T-helper 2 cell treated with Interferon-gamma antibody and Interleukin-4, amounts not matched to agents 5 μg/mL and 100 μg/mL, for 36 hours (primary cell): ENCODE data around the gene MBD5.
"Not testable (repeated sequence)": the region's sequence is repeated elsewhere in the genome, so short reads cannot be mapped to it uniquely, and the experiment has no call there.

ENCODE experiments used
- DNase-seq: peaks from one replicate; pipeline ENCODE4 v3.0.0; 2021; ENCODE audit warnings: low spot score
- H3K27ac Mint-ChIP-seq: one replicate; pipeline ENCODE4 v1.8.0; 2021; ENCODE audit warnings: mild to moderate bottlenecking, mixed read lengths
- H3K27me3 Mint-ChIP-seq: one replicate; pipeline ENCODE4 v1.8.0; 2021; ENCODE audit warnings: low read depth, mixed read lengths
- H3K36me3 Mint-ChIP-seq: one replicate; pipeline ENCODE4 v1.8.0; 2021; ENCODE audit warnings: low read depth, mixed read lengths
- H3K4me1 Mint-ChIP-seq: one replicate; pipeline ENCODE4 v1.8.0; 2021; ENCODE audit warnings: low read depth, mixed read lengths
- H3K4me3 Mint-ChIP-seq: one replicate; pipeline ENCODE4 v1.8.0; 2022; ENCODE audit warnings: mild to moderate bottlenecking, moderate library complexity, mixed read lengths
- H3K9me3 Mint-ChIP-seq: one replicate; pipeline ENCODE4 v1.8.0; 2021; ENCODE audit warnings: mixed read lengths

Gene MBD5

GRCh38 chr2:148007219-148007900, 13.5 kb upstream of the MBD5 start:
- Mint-ChIP-seq H3K4me1 (peaks cover 3% of the 10 kb centered on the region), H3K4me3 (no peak overlapping the region), H3K27me3 (no peaks in the 10 kb centered on the region), H3K36me3 (peaks cover 39% of the 10 kb centered on the region), H3K9me3 (peaks cover 39% of the 10 kb centered on the region), H3K27ac (no peak overlapping the region)
- no peak for DNase-seq

- not testable (repeated sequence) for DNase-seq, H3K4me1 Mint-ChIP-seq, H3K27me3 Mint-ChIP-seq, H3K4me3 Mint-ChIP-seq, H3K27ac Mint-ChIP-seq
- peaks cover 35% of the 10 kb centered on the region for H3K36me3 Mint-ChIP-seq
- H3K9me3 Mint-ChIP-seq = peaks cover 32% of the 10 kb centered on the region
Measured at GRCh38 chr2:148008411-148008810, 12.5 kb upstream of the MBD5 start.

GRCh38 chr2:148013876-148014275, 7.0 kb upstream of the MBD5 start:
- no peak for DNase-seq
- no peaks in the 10 kb centered on the region for H3K27me3 Mint-ChIP-seq
- H3K9me3 Mint-ChIP-seq = peaks cover 9% of the 10 kb centered on the region
- peaks cover 18% of the 10 kb centered on the region for H3K4me1 Mint-ChIP-seq
- H3K27ac Mint-ChIP-seq = no peak overlapping the region
- H3K4me3 Mint-ChIP-seq = no peak overlapping the region
- peaks cover 18% of the 10 kb centered on the region for H3K36me3 Mint-ChIP-seq

- peaks cover 16% of the 10 kb centered on the region for H3K36me3 Mint-ChIP-seq
- peaks cover 2% of the 10 kb centered on the region for H3K9me3 Mint-ChIP-seq
- no peaks in the 10 kb centered on the region for H3K27me3 Mint-ChIP-seq
- no peak for DNase-seq
- peaks cover 24% of the 10 kb centered on the region for H3K4me1 Mint-ChIP-seq
- H3K4me3 Mint-ChIP-seq = no peak overlapping the region
- H3K27ac Mint-ChIP-seq = no peak overlapping the region
Measured at GRCh38 chr2:148014616-148015015, 6.3 kb upstream of the MBD5 start.

- peak within 1 kb of the TSS; percentile 100 for H3K4me3 Mint-ChIP-seq
- H3K27ac Mint-ChIP-seq = peak within 1 kb of the TSS; percentile 98
- H3K27me3 Mint-ChIP-seq = no peaks in the 10 kb centered on the region
- peaks cover 44% of the 10 kb centered on the region for H3K4me1 Mint-ChIP-seq
- peak; percentile 95 for DNase-seq
- H3K36me3 Mint-ChIP-seq = peaks cover 16% of the 10 kb centered on the region
- no peaks in the 10 kb centered on the region for H3K9me3 Mint-ChIP-seq
Measured at GRCh38 chr2:148020111-148021058, 506 bp upstream of the MBD5 start, which contains the start of gene ORC4. ORC4 (minus strand) TSS chr2:148020737; CDS start chr2:147975958, 44,779 bp downstream.

GRCh38 chr2:148021886-148022285, 995 bp downstream of the MBD5 start:
- H3K4me1 Mint-ChIP-seq = peaks cover 42% of the 10 kb centered on the region
- DNase-seq = no peak
- no peaks in the 10 kb centered on the region for H3K9me3 Mint-ChIP-seq
- H3K4me3 Mint-ChIP-seq = peak overlapping the region; percentile 100
- no peaks in the 10 kb centered on the region for H3K27me3 Mint-ChIP-seq
- H3K27ac Mint-ChIP-seq = peak overlapping the region; percentile 98
- H3K36me3 Mint-ChIP-seq = peaks cover 16% of the 10 kb centered on the region

GRCh38 chr2:148022351-148022750, 1.5 kb downstream of the MBD5 start:
- peak overlapping the region; percentile 98 for H3K27ac Mint-ChIP-seq
- H3K36me3 Mint-ChIP-seq = peaks cover 16% of the 10 kb centered on the region
- H3K9me3 Mint-ChIP-seq = no peaks in the 10 kb centered on the region
- DNase-seq = no peak
- no peaks in the 10 kb centered on the region for H3K27me3 Mint-ChIP-seq
- peaks cover 41% of the 10 kb centered on the region for H3K4me1 Mint-ChIP-seq
- H3K4me3 Mint-ChIP-seq = peak overlapping the region; percentile 100

- Mint-ChIP-seq H3K4me1 (peaks cover 39% of the 10 kb centered on the region), H3K9me3 (no peaks in the 10 kb centered on the region), H3K36me3 (peaks cover 16% of the 10 kb centered on the region), H3K27me3 (no peaks in the 10 kb centered on the region), H3K4me3 (peak overlapping the region; percentile 100), H3K27ac (peak overlapping the region; percentile 16)
- no peak for DNase-seq
Measured at GRCh38 chr2:148022882-148023281, 2.0 kb downstream of the MBD5 start.

- DNase-seq = no peak
- peak overlapping the region; percentile 83 for H3K27ac Mint-ChIP-seq
Measured at GRCh38 chr2:148023861-148024260, 3.0 kb downstream of the MBD5 start.

GRCh38 chr2:148026573-148026972, 5.7 kb downstream of the MBD5 start:
- Mint-ChIP-seq H3K27me3 (no peaks in the 10 kb centered on the region), H3K9me3 (no peaks in the 10 kb centered on the region), H3K27ac (no peak overlapping the region), H3K36me3 (peaks cover 11% of the 10 kb centered on the region), H3K4me1 (peaks cover 19% of the 10 kb centered on the region), H3K4me3 (no peak overlapping the region)
- no peak for DNase-seq

More at GRCh38 chr2:148023861-148024260, 3.0 kb downstream of the MBD5 start:
- no peaks in the 10 kb centered on the region for H3K27me3 Mint-ChIP-seq
- H3K36me3 Mint-ChIP-seq = peaks cover 16% of the 10 kb centered on the region
- no peaks in the 10 kb centered on the region for H3K9me3 Mint-ChIP-seq
- peaks cover 30% of the 10 kb centered on the region for H3K4me1 Mint-ChIP-seq
- peak overlapping the region; percentile 100 for H3K4me3 Mint-ChIP-seq

- Mint-ChIP-seq H3K4me3 (no peak overlapping the region), H3K9me3 (no peaks in the 10 kb centered on the region), H3K4me1 (peaks cover 15% of the 10 kb centered on the region), H3K27me3 (no peaks in the 10 kb centered on the region), H3K27ac (no peak overlapping the region), H3K36me3 (peaks cover 11% of the 10 kb centered on the region)
- DNase-seq = no peak
Measured at GRCh38 chr2:148027822-148028221, 6.9 kb downstream of the MBD5 start.

- Mint-ChIP-seq H3K4me1 (peaks cover 7% of the 10 kb centered on the region), H3K27me3 (no peaks in the 10 kb centered on the region), H3K27ac (no peak overlapping the region), H3K4me3 (no peak overlapping the region), H3K9me3 (no peaks in the 10 kb centered on the region), H3K36me3 (peaks cover 11% of the 10 kb centered on the region)
- DNase-seq = no peak
Measured at GRCh38 chr2:148028781-148029180, 7.9 kb downstream of the MBD5 start.

GRCh38 chr2:148031152-148031551, 10.3 kb downstream of the MBD5 start:
- no peaks in the 10 kb centered on the region for H3K36me3 Mint-ChIP-seq
- no peaks in the 10 kb centered on the region for H3K9me3 Mint-ChIP-seq
- no peak overlapping the region for H3K27ac Mint-ChIP-seq
- H3K27me3 Mint-ChIP-seq = no peaks in the 10 kb centered on the region
- DNase-seq = no peak
- no peaks in the 10 kb centered on the region for H3K4me1 Mint-ChIP-seq
- H3K4me3 Mint-ChIP-seq = no peak overlapping the region

- H3K4me3 Mint-ChIP-seq = no peak overlapping the region
- no peak overlapping the region for H3K27ac Mint-ChIP-seq
- DNase-seq = no peak
- H3K4me1 Mint-ChIP-seq = no peaks in the 10 kb centered on the region
- no peaks in the 10 kb centered on the region for H3K9me3 Mint-ChIP-seq
- H3K27me3 Mint-ChIP-seq = no peaks in the 10 kb centered on the region
- H3K36me3 Mint-ChIP-seq = no peaks in the 10 kb centered on the region
Measured at GRCh38 chr2:148032215-148032614, 11.3 kb downstream of the MBD5 start.
